ENCODE measurements around the gene BNIP3.

Gene BNIP3

GRCh38 chr10:131949041-131949862, 32.5 kb downstream of the BNIP3 start:
- no peak for DNase-seq

- no peak for DNase-seq
Measured at GRCh38 chr10:131948501-131948900, 33.2 kb downstream of the BNIP3 start.

- DNase-seq = no peak
Measured at GRCh38 chr10:131947631-131948347, 33.9 kb downstream of the BNIP3 start.

GRCh38 chr10:131946880-131947279, 34.8 kb downstream of the BNIP3 start:
- DNase-seq = no peak

GRCh38 chr10:131946321-131946751, 35.4 kb downstream of the BNIP3 start:
- no peak for DNase-seq

GRCh38 chr10:131944976-131945695, 36.6 kb downstream of the BNIP3 start:
- no peak for DNase-seq

GRCh38 chr10:131944412-131944811, 37.3 kb downstream of the BNIP3 start:
- no peak for DNase-seq

GRCh38 chr10:131943021-131943814, 38.5 kb downstream of the BNIP3 start:
- no peak for DNase-seq

GRCh38 chr10:131942455-131942854, 39.3 kb downstream of the BNIP3 start:
- DNase-seq = no peak

GRCh38 chr10:131938681-131939080, 43.0 kb downstream of the BNIP3 start:
- no peak for DNase-seq

- no peak for DNase-seq
Measured at GRCh38 chr10:131937836-131938235, 43.9 kb downstream of the BNIP3 start.

- no peak for DNase-seq
Measured at GRCh38 chr10:131936736-131937135, 45.0 kb downstream of the BNIP3 start.

- DNase-seq = no peak
Measured at GRCh38 chr10:131936294-131936693, 45.4 kb downstream of the BNIP3 start.

- no peak for DNase-seq
Measured at GRCh38 chr10:131935260-131935659, 46.5 kb downstream of the BNIP3 start.

GRCh38 chr10:131934769-131935168, 47.0 kb downstream of the BNIP3 start:
- DNase-seq = no peak

- DNase-seq = no peak
Measured at GRCh38 chr10:131933696-131934086, 48.0 kb downstream of the BNIP3 start.

- no peak for DNase-seq
Measured at GRCh38 chr10:131933016-131933695, 48.6 kb downstream of the BNIP3 start.

- no peak for DNase-seq
Measured at GRCh38 chr10:131931981-131932380, 49.7 kb downstream of the BNIP3 start.

- DNase-seq = no peak
Measured at GRCh38 chr10:131930586-131931330, 51.0 kb downstream of the BNIP3 start.

GRCh38 chr10:131930150-131930549, 51.6 kb downstream of the BNIP3 start:
- no peak for DNase-seq

GRCh38 chr10:131929122-131929845, 52.4 kb downstream of the BNIP3 start:
- DNase-seq = no peak

All from NCI-H1092 (cell line).